NCI-H2196 treated with DMSO at 0.1 percent for 48 hours (cell line): ENCODE results near the gene MAPK8.
"Not testable (repeated sequence)": the region's sequence is repeated elsewhere in the genome, so short reads cannot be mapped to it uniquely, and the experiment has no call there.

Experiments used
- DNase-seq: peaks from one replicate; lab custom pipeline; 2025; ENCODE audit not compliant: unreplicated experiment; lab: John Stamatoyannopoulos, UW

MAPK8 gene

GRCh38 chr10:48306265-48306869, at the start of gene MAPK8:
Gene MAPK8 (plus strand): TSS chr10:48306677. CDS start chr10:48401661, 94,984 bp downstream.
- peak; percentile 63 for DNase-seq

- no peak for DNase-seq
Observed at GRCh38 chr10:48257407-48257961, 49.0 kb upstream of the MAPK8 start.

- no peak for DNase-seq
Observed at GRCh38 chr10:48258105-48258504, 48.4 kb upstream of the MAPK8 start.

- no peak for DNase-seq
Observed at GRCh38 chr10:48266528-48266927, 39.9 kb upstream of the MAPK8 start.

- DNase-seq: no peak
Observed at GRCh38 chr10:48271047-48271730, 35.3 kb upstream of the MAPK8 start.

GRCh38 chr10:48272682-48273081, 33.8 kb upstream of the MAPK8 start:
- no peak for DNase-seq

GRCh38 chr10:48273741-48274140, 32.7 kb upstream of the MAPK8 start:
- DNase-seq: no peak

GRCh38 chr10:48274636-48275035, 31.8 kb upstream of the MAPK8 start, which contains the start of gene FRMPD2:
Gene FRMPD2 (minus strand): TSS chr10:48274696. CDS start chr10:48274567, 129 bp downstream.
- DNase-seq: no peak

GRCh38 chr10:48277093-48277492, 29.4 kb upstream of the MAPK8 start:
- DNase-seq: no peak

GRCh38 chr10:48279081-48279751, 27.3 kb upstream of the MAPK8 start:
- DNase-seq: no peak

- not testable (repeated sequence) for DNase-seq
Observed at GRCh38 chr10:48281697-48282096, 24.8 kb upstream of the MAPK8 start.

GRCh38 chr10:48282829-48283228, 23.6 kb upstream of the MAPK8 start:
- no peak for DNase-seq

GRCh38 chr10:48284002-48284546, 22.4 kb upstream of the MAPK8 start:
- no peak for DNase-seq

GRCh38 chr10:48284811-48285210, 21.7 kb upstream of the MAPK8 start:
- DNase-seq: no peak

GRCh38 chr10:48285710-48286109, 20.8 kb upstream of the MAPK8 start:
- no peak for DNase-seq

- DNase-seq: no peak
Observed at GRCh38 chr10:48286356-48286755, 20.1 kb upstream of the MAPK8 start.

GRCh38 chr10:48287417-48288391, 18.8 kb upstream of the MAPK8 start:
- peak; percentile 5 for DNase-seq

- no peak for DNase-seq
Observed at GRCh38 chr10:48288661-48289060, 17.8 kb upstream of the MAPK8 start.

GRCh38 chr10:48289501-48290238, 16.8 kb upstream of the MAPK8 start:
- no peak for DNase-seq

GRCh38 chr10:48290286-48290685, 16.2 kb upstream of the MAPK8 start:
- DNase-seq: no peak
